Measurements from ENCODE around the gene ENTPD2. TPM values are rescaled to one million over a fixed set of nuclear protein-coding genes. Genes with fewer than 3 reads are reported as not detected.

Gene ENTPD2
- total and polyA plus RNA-seq, 10 of the 15 experiments (the other 5 are each of a cell fraction or from before 2014, with no cell fraction given): 0.15 to 1.8 (median 0.65) TPM; not detected in 2

- TF ChIP-seq PAX5 (IDR thresholded peaks at IDR 0.05; ENCODE audit: borderline replicate concordance, low read depth, low read length) (no peak), PAX8 (IDR thresholded peaks at IDR 0.05) (no peak)
These were observed 35.5 kb upstream of the ENTPD2 start (continued) for GRCh38 chr9:137089232-137089947.

- ChIA-PET POLR2A (interaction anchor here (0.5 to 1.7 kb wide), 9 partner anchors 8 to 325 kb away, joined by 3 to 7 read pairs (median 5); partner anchors contain the start of genes SAPCD2 and TPRN), SMC1A (ENCODE audit: uncharacterized antibody, unreplicated experiment) (interaction anchor here (2.7 kb wide), 1 partner anchor 11 kb away, joined by 11 read pairs; the partner anchor contains the start of gene UAP1L1), CTCF (interaction anchor here (0.8 to 1.6 kb wide), 6 partner anchors 20 to 149 kb away, joined by 3 to 9 read pairs (median 4); no protein-coding TSS in a partner anchor), RAD21 (ENCODE audit: unreplicated experiment) (interaction anchor here (0.7 to 2.7 kb wide), 5 partner anchors 8 to 113 kb away, joined by 3 to 32 read pairs (median 15); partner anchors contain the start of genes SAPCD2 and TPRN)
- peaks cover 0 to 3% of the 10 kb centered on the region in 2 experiments; a peak in 1 of 4 replicates for H3K36me3 ChIP-seq (ENCODE audit: control insufficient read depth in 2 of 2, insufficient read depth in 2 of 2, low read length in 1 of 2)
- intact Hi-C loops (cut with micrococcal nuclease; ENCODE audit: unreplicated experiment) (no loop called here), in situ Hi-C loops (cut with MboI) (no loop called here)
- TSS peak; percentile 48 for BruUV-seq (replicated peaks)
- FAIRE-seq (no peak), ATAC-seq (no peak), DNase-seq (ENCODE audit: low read depth, low spot score) (no peak)
- peak overlapping the region; percentile 73 for H3K4me3 ChIP-seq
- peaks cover 24% of the 10 kb centered on the region for H3K4me1 ChIP-seq (ENCODE audit: control insufficient read depth, insufficient read depth, low read length)
- WGBS (ENCODE audit: insufficient coverage, insufficient replicate concordance, low lambda C conversion rate, missing lambda C conversion rate): 93% methylated on average over 5 of the region's 5 CpGs
- no peaks in the 10 kb centered on the region for H3K27me3 ChIP-seq (replicated peaks in 1 of 2; ENCODE audit: control insufficient read depth in 2 of 2, insufficient read depth in 2 of 2, low read length in 1 of 2)
- no peak for TF ChIP-seq MTA2 (IDR thresholded peaks at IDR 0.05; ENCODE audit: low read depth)
- TF ChIP-seq E4F1 (IDR thresholded peaks at IDR 0.05; ENCODE audit: borderline replicate concordance, partially characterized antibody): no peak
- no peak for TF ChIP-seq MEF2A (IDR thresholded peaks at IDR 0.05; ENCODE audit: insufficient read depth, low read depth, low read length)
- TF ChIP-seq SRF (IDR thresholded peaks at IDR 0.05; ENCODE audit: low read depth in 2 of 2, low read length in 2 of 2): no peak
- no peak for TF ChIP-seq LARP7 (IDR thresholded peaks at IDR 0.05)
- no peak for TF ChIP-seq SP1 (IDR thresholded peaks at IDR 0.05; ENCODE audit: low read depth, low read length)
- no peak for TF ChIP-seq JUND (IDR thresholded peaks at IDR 0.05; ENCODE audit: low read depth, low read length)
- no peak for TF ChIP-seq KAT2A (conservative IDR thresholded peaks at IDR 0.05; ENCODE audit: control insufficient read depth, low read depth, low read length)
- no peaks in the 10 kb centered on the region for H4K20me1 ChIP-seq (ENCODE audit: control insufficient read depth, insufficient read depth)
- H3K9me3 ChIP-seq (replicated peaks; ENCODE audit: control insufficient read depth, insufficient read depth, low read length): no peaks in the 10 kb centered on the region
- H3K79me2 ChIP-seq (ENCODE audit: control insufficient read depth, insufficient read depth, low read length): peaks cover 10% of the 10 kb centered on the region
- H3K9ac ChIP-seq (ENCODE audit: control insufficient read depth, insufficient read depth, low read length): no peak overlapping the region
- H2AFZ ChIP-seq (ENCODE audit: control insufficient read depth, low read depth, low read length): no peak overlapping the region
- H3K4me2 ChIP-seq (ENCODE audit: control insufficient read depth, insufficient read depth): peak overlapping the region; percentile 96; the same call in 1 of the 2 replicates
- H3K27ac ChIP-seq (ENCODE audit: control insufficient read depth, insufficient read depth): no peak overlapping the region
These were observed 34.3 kb upstream of the ENTPD2 start for GRCh38 chr9:137088121-137088520.
